Breast epithelium (tissue), 4 donors: ENCODE data around the gene CLECL1. TPM values are rescaled to one million over a fixed set of nuclear protein-coding genes. Genes with fewer than 3 reads are reported as not detected.

Experiments
- DNase-seq, 2 donors: peaks; one replicate each; pipeline ENCODE4 v3.0.0-alpha.2; 2019; ENCODE audit warnings: low spot score in 2 of 2
- H3K27ac ChIP-seq, 2 donors: fragments of 200-600 bp; sonication (generic) in 1 of 2; one replicate each; pipeline ENCODE4 v1.5.1; 2016 to 2019; ENCODE audit warnings: mild to moderate bottlenecking in 1 of 2
- H3K27me3 ChIP-seq, 2 donors: fragments of 200-600 bp; sonication (generic) in 1 of 2; one replicate each; pipeline versions ENCODE4 v1.5.1 to v1.6.0; 2017 to 2019; ENCODE audit warnings: control low read depth in 1 of 2, mild to moderate bottlenecking in 1 of 2
- H3K36me3 ChIP-seq: fragments of 200-600 bp; one replicate; pipeline ENCODE4 v1.5.1; 2019
- H3K4me1 ChIP-seq, 2 donors: fragments of 200-600 bp; sonication (generic); one replicate each; pipeline ENCODE4 v1.5.1; 2016 to 2019; ENCODE audit warnings: control low read depth in 1 of 2
- H3K4me3 ChIP-seq, 3 donors: fragments of 200-600 bp; sonication (generic); 1 replicate in 2 of 3; 2 replicates in 1 of 3; pipeline ENCODE4 v1.5.1; 2016 to 2019; ENCODE audit warnings: mild to moderate bottlenecking in 3 of 3, moderate library complexity in 2 of 3
- H3K9me3 ChIP-seq, 2 donors: fragments of 200-600 bp; sonication (generic) in 1 of 2; one replicate each; pipeline ENCODE4 v1.5.1; 2016 to 2019; ENCODE audit warnings: control low read depth in 1 of 2
- CTCF ChIP-seq, 3 donors: fragments of 450-650 bp; IDR thresholded peaks; one replicate each; pipeline ENCODE4 v1.5.1; 2016 to 2017; ENCODE audit warnings: antibody characterized with exemption in 3 of 3, mild to moderate bottlenecking in 3 of 3, moderate library complexity in 3 of 3
- POLR2A ChIP-seq: fragments of 450-650 bp; IDR thresholded peaks from one replicate; pipeline ENCODE4 v1.6.1; 2016; ENCODE audit warnings: antibody characterized with exemption, mild to moderate bottlenecking, moderate library complexity
- POLR2AphosphoS5 ChIP-seq, 3 donors: sonication (generic); formaldehyde crosslinking; IDR thresholded peaks; one replicate each; pipeline ENCODE4 v1.6.1; 2017; ENCODE audit warnings: antibody characterized with exemption in 3 of 3
- intact Hi-C: fragments of 100-400 bp; cut with DNase I; formaldehyde crosslinking; loops from one replicate; pipeline ENCODE4 v1.15.1; 2023; ENCODE audit warnings: low total_unique reads
- total RNA-seq, 3 donors: library from RNA; depleted of rRNA; stranded (reverse); fragments of >200 nt; gene quantifications; one replicate each; pipeline ENCODE4 v1.1.0, GENCODE V29; 2016

The CLECL1 gene
- total RNA-seq, 3 donors from 2014 or later: 0.80 to 1.0 TPM; not detected in 1

DNA sequence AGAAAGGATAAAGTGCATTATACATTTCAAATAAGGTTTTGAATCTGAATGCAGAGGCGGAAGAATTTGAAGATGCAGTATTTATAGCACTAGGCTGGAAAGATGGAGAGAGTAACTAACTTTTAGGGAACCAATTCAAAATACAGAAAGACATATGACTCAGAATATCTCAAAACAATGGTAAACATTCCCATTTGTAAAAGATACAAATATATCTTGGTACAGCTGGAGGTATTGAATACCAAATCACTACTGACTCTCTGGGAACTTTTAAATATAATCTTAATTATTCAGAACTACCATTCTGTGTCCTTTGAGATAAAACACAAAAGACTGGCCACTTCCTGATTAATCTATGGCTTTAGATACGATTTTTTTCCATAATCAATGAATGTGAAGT lies 22.7 kb upstream of the CLECL1 start:
- DNase-seq: no peak
- Histone ChIP-seq H3K4me3 (no peak overlapping the region), H3K36me3 (no peaks in the 10 kb centered on the region), H3K27ac (no peak overlapping the region), H3K27me3 (no peaks in the 10 kb centered on the region), H3K9me3 (no peaks in the 10 kb centered on the region), H3K4me1 (no peaks in the 10 kb centered on the region)
- intact Hi-C loops: no loop called here
- TF ChIP-seq POLR2A: no peak
- no peak for TF ChIP-seq CTCF (IDR thresholded peaks at IDR 0.05)
- no peak for TF ChIP-seq POLR2AphosphoS5 (IDR thresholded peaks at IDR 0.05)

DNA sequence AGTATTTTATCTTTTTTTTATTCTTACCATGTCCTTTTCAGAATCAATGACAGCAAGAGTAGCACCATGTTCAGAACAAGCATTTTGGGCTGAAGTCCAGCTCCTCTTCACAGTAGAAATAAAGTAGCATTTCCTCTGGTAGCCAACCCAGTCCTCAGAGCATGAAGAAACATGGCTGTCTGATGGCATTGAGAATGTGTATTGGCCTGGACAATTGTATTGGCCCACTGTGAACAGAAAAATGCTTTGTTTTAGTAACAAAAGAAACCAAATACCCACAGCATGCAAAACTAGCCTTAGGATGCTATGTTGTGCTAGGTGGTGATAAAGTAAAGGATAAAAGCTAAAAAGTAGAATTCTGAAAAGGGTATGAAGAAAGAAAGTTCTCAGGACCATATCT lies 22.1 kb upstream of the CLECL1 start:
- no peaks in the 10 kb centered on the region for H3K27me3 ChIP-seq
- no peaks in the 10 kb centered on the region for H3K9me3 ChIP-seq
- no peak for TF ChIP-seq CTCF (IDR thresholded peaks at IDR 0.05)
- TF ChIP-seq POLR2A: no peak
- no peak for TF ChIP-seq POLR2AphosphoS5 (IDR thresholded peaks at IDR 0.05)
- H3K36me3 ChIP-seq: no peaks in the 10 kb centered on the region
- no peaks in the 10 kb centered on the region for H3K4me1 ChIP-seq
- H3K27ac ChIP-seq: no peak overlapping the region
- intact Hi-C loops: no loop called here
- DNase-seq: no peak
- H3K4me3 ChIP-seq: no peak overlapping the region

DNA sequence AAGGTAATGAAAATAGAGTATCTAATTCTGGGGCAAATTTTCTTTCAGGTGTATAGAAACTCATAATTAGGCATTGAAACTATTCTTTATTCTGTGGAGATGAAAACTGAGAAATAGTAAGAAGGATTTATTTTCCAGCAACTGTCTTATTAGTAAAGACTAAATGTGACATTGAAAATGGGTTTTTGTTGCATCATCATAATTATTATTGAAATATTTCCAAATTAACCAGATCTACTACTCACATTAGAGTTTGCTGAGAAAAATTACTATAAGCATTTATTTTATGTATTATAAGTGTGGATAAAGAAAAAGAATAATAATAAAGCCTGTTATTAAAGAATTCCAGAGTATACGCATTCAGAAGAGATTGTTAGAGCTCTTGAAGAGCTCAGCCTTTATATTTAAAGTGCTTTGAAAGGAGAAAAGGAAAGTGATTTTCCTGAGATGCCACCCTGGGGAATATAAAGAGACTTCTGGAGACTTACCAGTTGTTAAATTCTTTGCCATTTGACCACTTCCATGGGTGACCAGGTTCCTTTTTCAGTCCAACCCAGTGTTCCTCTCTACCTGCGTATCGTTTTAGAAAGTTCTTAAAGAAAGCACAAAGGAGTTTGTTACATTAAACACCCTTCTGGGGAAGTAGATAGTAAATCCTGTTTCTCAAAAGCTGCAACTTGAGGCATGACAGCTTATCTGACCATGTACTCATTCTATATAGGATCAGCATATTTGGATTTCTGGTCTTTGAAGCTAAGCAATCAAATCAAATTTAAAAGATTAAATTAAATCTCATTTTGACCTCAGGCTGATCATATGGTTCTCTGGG lies 21.4 kb upstream of the CLECL1 start:
- intact Hi-C loops: loop anchor here (5.0 kb wide), 1 partner anchor 728 kb away; no protein-coding TSS in a partner anchor
- Histone ChIP-seq H3K27ac (no peak overlapping the region), H3K4me1 (no peaks in the 10 kb centered on the region), H3K9me3 (no peaks in the 10 kb centered on the region), H3K36me3 (no peaks in the 10 kb centered on the region), H3K27me3 (no peaks in the 10 kb centered on the region), H3K4me3 (no peak overlapping the region)
- TF ChIP-seq CTCF (IDR thresholded peaks at IDR 0.05) (no peak), POLR2AphosphoS5 (IDR thresholded peaks at IDR 0.05) (no peak), POLR2A (no peak)
- no peak for DNase-seq

DNA sequence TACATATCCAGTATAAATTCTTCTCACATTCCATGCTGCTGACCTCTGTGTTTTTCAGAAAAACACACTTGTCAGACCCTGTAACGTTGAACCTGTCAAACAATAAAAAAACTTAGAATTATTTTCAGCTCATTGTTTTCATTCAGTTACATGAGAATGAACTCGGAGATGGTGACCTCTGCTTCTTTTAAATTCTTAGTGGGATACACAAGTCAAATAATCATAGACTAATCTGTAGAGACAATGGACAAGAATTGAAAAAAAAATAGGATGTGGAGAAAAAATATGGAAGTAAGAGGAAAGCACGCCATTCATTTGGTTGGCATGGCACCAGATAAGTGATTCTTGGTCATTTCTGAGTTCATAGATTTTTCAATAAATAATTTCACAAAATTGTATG lies 20.6 kb upstream of the CLECL1 start:
- DNase-seq: no peak
- TF ChIP-seq CTCF (IDR thresholded peaks at IDR 0.05) (no peak), POLR2A (no peak), POLR2AphosphoS5 (IDR thresholded peaks at IDR 0.05) (no peak)
- Histone ChIP-seq H3K36me3 (no peaks in the 10 kb centered on the region), H3K4me1 (no peaks in the 10 kb centered on the region), H3K4me3 (no peak overlapping the region), H3K27ac (no peak overlapping the region), H3K9me3 (no peaks in the 10 kb centered on the region), H3K27me3 (no peaks in the 10 kb centered on the region)
- intact Hi-C loops: loop anchor here (2.0 to 5.0 kb wide), 2 partner anchors 15 to 729 kb away; no protein-coding TSS in a partner anchor

GRCh38 chr12:9753073-9753472 lies 20.2 kb upstream of the CLECL1 start:
- DNase-seq: no peak
- intact Hi-C loops: loop anchor here (2.0 to 5.0 kb wide), 2 partner anchors 16 to 729 kb away; no protein-coding TSS in a partner anchor
- no peak for TF ChIP-seq POLR2AphosphoS5 (IDR thresholded peaks at IDR 0.05)
- TF ChIP-seq CTCF (IDR thresholded peaks at IDR 0.05): no peak
- no peak for TF ChIP-seq POLR2A
- Histone ChIP-seq H3K9me3 (no peaks in the 10 kb centered on the region), H3K27me3 (no peaks in the 10 kb centered on the region), H3K4me3 (no peak overlapping the region), H3K27ac (no peak overlapping the region), H3K36me3 (no peaks in the 10 kb centered on the region), H3K4me1 (no peaks in the 10 kb centered on the region)
